ENCODE measurements around the gene GDF15. TPM values are rescaled to one million over a fixed set of nuclear protein-coding genes. Genes with fewer than 3 reads are reported as not detected.
A peak's percentile ranks its signal among the peaks of the same experiment; 100 is the strongest.

Gene GDF15
- total RNA-seq, 1 experiment from 2014 or later = 56.6 TPM

- no peaks in the 10 kb centered on the region for H3K27me3 Mint-ChIP-seq (ENCODE audit: unreplicated experiment)
- no peak overlapping the region for H3K27ac Mint-ChIP-seq (ENCODE audit: unreplicated experiment)
- no peak for DNase-seq
- peaks cover 13% of the 10 kb centered on the region for H3K4me1 Mint-ChIP-seq (ENCODE audit: low read depth, unreplicated experiment)
- intact Hi-C loops (cut with micrococcal nuclease; ENCODE audit: unreplicated experiment) = no loop called here
- H3K4me3 Mint-ChIP-seq (ENCODE audit: low read depth, unreplicated experiment) = peak overlapping the region; percentile 83
- BruUV-seq (replicated peaks) = no TSS peak
- H3K9me3 Mint-ChIP-seq (ENCODE audit: low read depth, unreplicated experiment) = no peaks in the 10 kb centered on the region
- H3K36me3 Mint-ChIP-seq (ENCODE audit: insufficient read depth, unreplicated experiment) = peaks cover 38% of the 10 kb centered on the region
- TF ChIP-seq, protein P1, sequence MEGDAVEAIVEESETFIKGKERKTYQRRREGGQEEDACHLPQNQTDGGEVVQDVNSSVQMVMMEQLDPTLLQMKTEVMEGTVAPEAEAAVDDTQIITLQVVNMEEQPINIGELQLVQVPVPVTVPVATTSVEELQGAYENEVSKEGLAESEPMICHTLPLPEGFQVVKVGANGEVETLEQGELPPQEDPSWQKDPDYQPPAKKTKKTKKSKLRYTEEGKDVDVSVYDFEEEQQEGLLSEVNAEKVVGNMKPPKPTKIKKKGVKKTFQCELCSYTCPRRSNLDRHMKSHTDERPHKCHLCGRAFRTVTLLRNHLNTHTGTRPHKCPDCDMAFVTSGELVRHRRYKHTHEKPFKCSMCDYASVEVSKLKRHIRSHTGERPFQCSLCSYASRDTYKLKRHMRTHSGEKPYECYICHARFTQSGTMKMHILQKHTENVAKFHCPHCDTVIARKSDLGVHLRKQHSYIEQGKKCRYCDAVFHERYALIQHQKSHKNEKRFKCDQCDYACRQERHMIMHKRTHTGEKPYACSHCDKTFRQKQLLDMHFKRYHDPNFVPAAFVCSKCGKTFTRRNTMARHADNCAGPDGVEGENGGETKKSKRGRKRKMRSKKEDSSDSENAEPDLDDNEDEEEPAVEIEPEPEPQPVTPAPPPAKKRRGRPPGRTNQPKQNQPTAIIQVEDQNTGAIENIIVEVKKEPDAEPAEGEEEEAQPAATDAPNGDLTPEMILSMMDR (IDR thresholded peaks at IDR 0.05; ENCODE audit: unreplicated experiment) = no peak
- CTCF ChIA-PET = interaction anchor here (0.6 kb wide), 1 partner anchor 636 kb away, joined by 9 read pairs; no protein-coding TSS in a partner anchor
Measured at GRCh38 chr19:18421371-18421959, 35.5 kb downstream of the GDF15 start.

- H3K9me3 Mint-ChIP-seq (ENCODE audit: low read depth, unreplicated experiment) = no peaks in the 10 kb centered on the region
- intact Hi-C loops (cut with micrococcal nuclease; ENCODE audit: unreplicated experiment) = no loop called here
- TF ChIP-seq, protein P1 (IDR thresholded peaks at IDR 0.05; ENCODE audit: unreplicated experiment) = no peak
- peaks cover 26% of the 10 kb centered on the region for H3K36me3 Mint-ChIP-seq (ENCODE audit: insufficient read depth, unreplicated experiment)
- H3K27me3 Mint-ChIP-seq (ENCODE audit: unreplicated experiment) = no peaks in the 10 kb centered on the region
- no peak overlapping the region for H3K27ac Mint-ChIP-seq (ENCODE audit: unreplicated experiment)
- BruUV-seq (replicated peaks) = no TSS peak
- H3K4me1 Mint-ChIP-seq (ENCODE audit: low read depth, unreplicated experiment) = peaks cover 9% of the 10 kb centered on the region
- no peak for DNase-seq
- H3K4me3 Mint-ChIP-seq (ENCODE audit: low read depth, unreplicated experiment) = no peak overlapping the region
- CTCF ChIA-PET = no interaction called here
Measured at GRCh38 chr19:18422530-18423191, 36.7 kb downstream of the GDF15 start.

DNA sequence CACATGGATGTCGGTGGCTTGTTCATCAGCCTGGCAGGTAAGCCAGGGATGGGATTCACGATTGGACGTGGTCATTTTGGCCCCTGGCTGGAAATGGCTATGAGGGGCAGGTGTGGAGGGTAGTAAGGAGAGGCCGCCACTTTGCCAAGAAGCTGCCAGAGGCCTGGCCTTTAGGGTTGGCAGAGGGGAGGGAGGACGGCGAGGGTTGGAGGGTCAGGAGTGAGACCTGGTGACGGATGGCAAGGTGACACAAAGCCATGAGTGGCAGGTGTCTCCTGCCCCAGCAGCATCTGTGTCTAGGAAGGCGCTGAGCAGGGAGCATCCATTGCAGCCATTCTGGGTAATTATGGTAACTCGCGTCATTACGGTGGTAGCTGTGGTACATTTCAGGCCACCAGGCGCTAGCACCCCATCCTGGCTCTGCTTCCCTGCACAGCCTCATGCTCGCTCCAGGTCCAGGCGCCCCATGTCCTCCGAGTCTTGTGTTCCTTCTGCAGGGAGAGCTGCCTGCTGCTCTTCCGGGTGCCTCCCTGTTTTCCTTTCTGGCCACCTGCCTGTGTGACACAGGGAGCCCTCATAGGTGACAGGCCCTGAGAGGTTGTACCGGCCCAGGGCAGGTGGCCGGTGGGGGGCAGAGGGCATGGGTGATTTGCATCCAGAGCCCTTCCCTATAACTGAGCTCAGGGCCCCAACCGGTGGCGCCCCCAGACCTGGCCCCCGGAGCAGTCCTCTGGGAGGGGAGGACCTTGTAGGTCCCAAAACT lies 37.5 kb downstream of the GDF15 start:
- no peak for DNase-seq
- Mint-ChIP-seq H3K9me3 (ENCODE audit: low read depth, unreplicated experiment) (no peaks in the 10 kb centered on the region), H3K27ac (ENCODE audit: unreplicated experiment) (no peak overlapping the region), H3K36me3 (ENCODE audit: insufficient read depth, unreplicated experiment) (peaks cover 20% of the 10 kb centered on the region), H3K4me1 (ENCODE audit: low read depth, unreplicated experiment) (peaks cover under 1% of the 10 kb centered on the region), H3K4me3 (ENCODE audit: low read depth, unreplicated experiment) (no peak overlapping the region), H3K27me3 (ENCODE audit: unreplicated experiment) (no peaks in the 10 kb centered on the region)
- no TSS peak for BruUV-seq (replicated peaks)
- TF ChIP-seq, protein P1 (IDR thresholded peaks at IDR 0.05; ENCODE audit: unreplicated experiment) = no peak
- intact Hi-C loops (cut with micrococcal nuclease; ENCODE audit: unreplicated experiment) = no loop called here
- CTCF ChIA-PET = no interaction called here

DNA sequence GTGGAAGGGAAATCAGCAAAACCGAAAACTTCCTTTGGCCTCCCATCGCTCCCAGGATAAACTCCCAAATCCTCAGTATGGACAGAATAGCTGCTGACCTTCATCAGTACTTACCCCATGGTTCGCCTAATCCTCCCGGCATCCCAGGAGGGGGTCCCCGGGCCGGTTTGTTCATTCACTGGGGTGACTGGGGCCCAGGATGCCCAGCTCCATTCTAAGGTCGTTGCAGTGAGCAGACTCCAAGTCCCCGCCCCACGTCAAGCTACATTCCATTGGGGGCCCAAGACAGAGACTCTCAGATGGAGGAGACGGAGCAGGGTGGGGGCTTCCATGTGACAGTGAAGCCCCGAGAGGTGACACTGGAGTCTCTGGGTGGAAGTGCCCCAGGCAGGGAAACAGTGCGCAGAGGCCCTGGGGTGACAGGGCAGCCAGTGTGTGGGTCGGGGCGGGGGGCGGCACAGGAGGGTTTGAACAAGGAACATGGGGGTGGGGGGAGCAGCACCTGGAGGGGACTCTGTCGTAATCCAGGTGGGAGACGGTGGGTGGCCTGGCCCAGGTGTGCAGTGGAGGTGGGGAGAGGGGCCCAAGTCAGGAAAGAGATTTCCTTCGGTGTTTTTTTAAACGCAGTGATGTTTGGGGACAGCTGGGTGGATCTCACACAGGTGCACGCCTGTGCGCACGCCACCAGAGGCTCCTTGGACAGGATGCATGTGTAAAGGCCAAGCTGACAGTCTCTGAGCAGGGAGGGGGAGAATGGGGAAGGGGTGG lies 38.3 kb downstream of the GDF15 start:
- BruUV-seq (replicated peaks) = no TSS peak
- TF ChIP-seq, protein P1 (IDR thresholded peaks at IDR 0.05; ENCODE audit: unreplicated experiment) = no peak
- no peaks in the 10 kb centered on the region for H3K4me1 Mint-ChIP-seq (ENCODE audit: low read depth, unreplicated experiment)
- no peak for DNase-seq
- intact Hi-C loops (cut with micrococcal nuclease; ENCODE audit: unreplicated experiment) = no loop called here
- no peak overlapping the region for H3K27ac Mint-ChIP-seq (ENCODE audit: unreplicated experiment)
- H3K36me3 Mint-ChIP-seq (ENCODE audit: insufficient read depth, unreplicated experiment) = peaks cover 11% of the 10 kb centered on the region
- no peaks in the 10 kb centered on the region for H3K27me3 Mint-ChIP-seq (ENCODE audit: unreplicated experiment)
- H3K4me3 Mint-ChIP-seq (ENCODE audit: low read depth, unreplicated experiment) = no peak overlapping the region
- no peaks in the 10 kb centered on the region for H3K9me3 Mint-ChIP-seq (ENCODE audit: low read depth, unreplicated experiment)
- CTCF ChIA-PET = no interaction called here
